Trophoblast cell (in vitro differentiated cells and primary cell): Measurements from ENCODE around the gene ZNF587.
"Not testable (repeated sequence)": the region's sequence is repeated elsewhere in the genome, so short reads cannot be mapped to it uniquely, and the experiment has no call there.

ENCODE experiments used
- DNase-seq, 2 donors: peaks; one replicate each; pipeline ENCODE4 v3.0.0-alpha.2; 2016
- H2AFZ ChIP-seq: 2 replicates; pipeline ENCODE4 v1.6.1; 2013; ENCODE audit warnings: low read length, moderate library complexity, mild to moderate bottlenecking; ENCODE audit not compliant: insufficient read depth, poor library complexity
- H2AK5ac ChIP-seq: 2 replicates; pipeline ENCODE4 v1.6.1; 2013; ENCODE audit warnings: mild to moderate bottlenecking, low read length
- H2BK120ac ChIP-seq: 2 replicates; pipeline ENCODE4 v1.6.1; 2013; ENCODE audit warnings: low read length, mild to moderate bottlenecking, moderate library complexity; ENCODE audit not compliant: insufficient read depth, poor library complexity
- H2BK12ac ChIP-seq: 2 replicates; pipeline ENCODE4 v1.6.1; 2013; ENCODE audit warnings: mild to moderate bottlenecking, low read length, moderate library complexity
- H2BK5ac ChIP-seq: 2 replicates; pipeline ENCODE4 v1.6.1; 2013; ENCODE audit warnings: low read length, low read depth, moderate library complexity, mild to moderate bottlenecking; ENCODE audit not compliant: poor library complexity
- H3K14ac ChIP-seq: 2 replicates; pipeline ENCODE4 v1.6.1; 2013; ENCODE audit warnings: mild to moderate bottlenecking, low read length
- H3K18ac ChIP-seq: 2 replicates; pipeline ENCODE4 v1.6.1; 2013; ENCODE audit warnings: mild to moderate bottlenecking, low read length
- H3K23ac ChIP-seq: 2 replicates; pipeline ENCODE4 v1.6.1; 2013; ENCODE audit warnings: low read length
- H3K27ac ChIP-seq: 2 replicates; pipeline ENCODE4 v1.5.1; 2013; ENCODE audit warnings: low read depth, mild to moderate bottlenecking, inconsistent platforms, low read length, moderate library complexity
- H3K27me3 ChIP-seq: 2 replicates; pipeline ENCODE4 v1.6.1; 2013; ENCODE audit warnings: inconsistent platforms, mild to moderate bottlenecking, low read length, moderate library complexity; ENCODE audit not compliant: insufficient read depth
- H3K36me3 ChIP-seq, 2 experiments: 1 replicate in 1 of 2; 2 replicates in 1 of 2; pipeline ENCODE4 v1.6.1; 2013; ENCODE audit warnings: low read length in 2 of 2, mild to moderate bottlenecking in 2 of 2, moderate library complexity in 1 of 2; ENCODE audit not compliant: insufficient read depth in 2 of 2, control insufficient read depth in 1 of 2
- H3K4ac ChIP-seq: 2 replicates; pipeline ENCODE4 v1.6.1; 2013; ENCODE audit warnings: low read depth, mild to moderate bottlenecking, low read length, moderate library complexity
- H3K4me1 ChIP-seq, 2 experiments: 1 replicate in 1 of 2; 2 replicates in 1 of 2; pipeline ENCODE4 v1.6.1; 2013; ENCODE audit warnings: low read length in 2 of 2, mild to moderate bottlenecking in 2 of 2, moderate library complexity in 1 of 2; ENCODE audit not compliant: insufficient read depth in 2 of 2, control insufficient read depth in 1 of 2
- H3K4me2 ChIP-seq: 2 replicates; pipeline ENCODE4 v1.6.1; 2013; ENCODE audit warnings: inconsistent platforms, mild to moderate bottlenecking, low read length, moderate library complexity
- H3K4me3 ChIP-seq: 2 replicates; pipeline ENCODE4 v1.5.1; 2013; ENCODE audit warnings: mild to moderate bottlenecking, low read depth, low read length, inconsistent platforms
- H3K79me1 ChIP-seq: one replicate; pipeline ENCODE4 v1.6.1; 2013; ENCODE audit warnings: low read length
- H3K79me2 ChIP-seq: 2 replicates; pipeline ENCODE4 v1.6.1; 2013; ENCODE audit warnings: low read length, mild to moderate bottlenecking; ENCODE audit not compliant: control insufficient read depth, insufficient read depth, poor library complexity
- H3K9ac ChIP-seq: 2 replicates; pipeline ENCODE4 v1.6.1; 2013; ENCODE audit warnings: mild to moderate bottlenecking, low read length
- H3K9me3 ChIP-seq: 2 replicates; pipeline ENCODE4 v1.6.1; 2013; ENCODE audit warnings: low read depth, mild to moderate bottlenecking, control low read depth, inconsistent platforms, low read length; ENCODE audit not compliant: insufficient read depth
- H4K12ac ChIP-seq: 2 replicates; pipeline ENCODE4 v1.6.1; 2013; ENCODE audit warnings: low read depth, mild to moderate bottlenecking, low read length, moderate library complexity
- H4K8ac ChIP-seq: 2 replicates; pipeline ENCODE4 v1.6.1; 2013; ENCODE audit warnings: low read depth, mild to moderate bottlenecking, low read length, moderate library complexity
- H4K91ac ChIP-seq: one replicate; pipeline ENCODE4 v1.6.1; 2013; ENCODE audit warnings: low read depth, mild to moderate bottlenecking, low read length, moderate library complexity
- WGBS: extraction: QIAGEN DNeasy Blood & Tissue Kit; methylation state at CpG from one replicate; pipeline ENCODE4 v1.1.7; 2013; ENCODE audit warnings: missing lambda C conversion rate; ENCODE audit not compliant: insufficient read length, insufficient coverage; ENCODE audit errors: extremely low coverage; 5-methylcytosine and 5-hydroxymethylcytosine counted together

Gene ZNF587

DNA sequence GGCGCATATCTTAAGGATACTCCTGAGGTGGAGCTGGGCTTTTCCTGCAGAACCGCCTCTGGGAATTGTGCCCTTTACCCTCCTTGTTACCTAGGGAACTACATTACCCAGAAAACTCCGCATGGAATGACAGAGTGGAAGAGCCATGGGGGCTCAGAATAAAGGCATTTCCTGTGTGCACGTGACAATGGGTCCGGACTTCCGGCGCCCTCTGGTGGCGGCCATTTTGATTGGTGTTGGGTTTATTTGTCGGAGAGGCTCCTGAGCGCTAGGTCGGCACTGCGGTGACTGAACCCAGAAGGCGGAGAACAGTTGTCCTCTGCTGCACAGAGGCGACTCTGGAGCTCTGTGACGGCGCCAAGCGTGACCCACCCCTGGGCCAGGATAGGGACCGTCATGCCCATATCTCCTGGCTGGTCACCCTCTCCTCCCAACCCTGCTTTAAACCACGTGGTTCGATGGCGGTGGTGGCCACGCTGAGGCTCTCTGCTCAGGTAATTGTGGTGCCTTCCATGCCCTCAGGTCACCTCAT, 19.5 kb upstream of the ZNF587 start, which contains the start of gene ZNF587B:
ZNF587B (plus strand) TSS at position 229 of the 532 bp plus-strand sequence; CDS start at position 459, 230 bp downstream.
- H4K8ac ChIP-seq, result peak within 1 kb of the TSS; percentile 96
- H2BK120ac ChIP-seq, result peak within 1 kb of the TSS; percentile 52
- H2AK5ac ChIP-seq, result peak within 1 kb of the TSS; percentile 42
- H3K36me3 ChIP-seq, result peaks cover 8 to 9% of the 10 kb centered on the region in 2 experiments
- peaks cover 12% of the 10 kb centered on the region in 2 experiments for H3K4me1 ChIP-seq
- H3K18ac ChIP-seq, result peak within 1 kb of the TSS; percentile 75
- H3K79me1 ChIP-seq, result peaks cover 8% of the 10 kb centered on the region
- H3K9me3 ChIP-seq, result no peaks in the 10 kb centered on the region
- peak within 1 kb of the TSS; percentile 93 for H4K12ac ChIP-seq
- DNase-seq, result peak; percentile 98 to 99
- H3K4me3 ChIP-seq, result peak within 1 kb of the TSS; percentile 81
- peak within 1 kb of the TSS; percentile 75 for H4K91ac ChIP-seq
- peak within 1 kb of the TSS; percentile 74 for H2BK5ac ChIP-seq
- H3K4me2 ChIP-seq, result peak within 1 kb of the TSS; percentile 99
- no CpG with 5 or more reads among the region's 22 CpGs for WGBS
- peak within 1 kb of the TSS; percentile 94 for H3K14ac ChIP-seq
- peak within 1 kb of the TSS; percentile 95 for H2AFZ ChIP-seq
- H3K23ac ChIP-seq, result no peak within 1 kb of the TSS
- peak within 1 kb of the TSS; percentile 57 for H3K4ac ChIP-seq
- H3K9ac ChIP-seq, result peak within 1 kb of the TSS; percentile 75
- H2BK12ac ChIP-seq, result no peak within 1 kb of the TSS
- H3K27ac ChIP-seq, result peak within 1 kb of the TSS; percentile 90
- peaks cover 14% of the 10 kb centered on the region for H3K79me2 ChIP-seq
- H3K27me3 ChIP-seq, result no peaks in the 10 kb centered on the region

DNA sequence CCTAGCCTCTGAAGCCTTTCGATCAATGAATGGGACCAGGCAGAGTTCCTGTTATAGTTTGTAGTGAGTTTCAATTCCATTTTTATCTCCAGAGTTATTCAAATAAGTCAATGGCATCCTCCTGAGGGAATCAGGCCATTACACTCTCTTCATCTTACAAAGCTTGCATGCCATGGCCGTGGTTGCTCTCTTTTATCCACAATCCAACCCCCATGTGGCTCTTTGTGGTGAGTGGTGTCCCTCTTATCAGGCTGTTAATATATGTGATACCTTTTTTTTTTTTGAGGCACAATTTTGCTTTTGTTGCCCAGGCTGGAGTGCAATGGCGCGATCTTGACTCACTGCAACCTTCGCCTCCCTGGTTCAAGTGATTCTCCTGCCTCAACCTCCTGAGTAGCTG, 12.7 kb upstream of the ZNF587 start:
- not testable (repeated sequence) for H3K18ac ChIP-seq, H3K9me3 ChIP-seq, H3K79me2 ChIP-seq, H2AK5ac ChIP-seq, H2BK12ac ChIP-seq, H3K4me2 ChIP-seq, H3K23ac ChIP-seq, H4K12ac ChIP-seq, H2BK120ac ChIP-seq, H3K9ac ChIP-seq, H3K79me1 ChIP-seq, H2AFZ ChIP-seq, H3K27me3 ChIP-seq, H4K91ac ChIP-seq, DNase-seq, H3K14ac ChIP-seq, H2BK5ac ChIP-seq, H3K27ac ChIP-seq, H3K4me3 ChIP-seq, H4K8ac ChIP-seq, H3K4me1 ChIP-seq
- Histone ChIP-seq H3K4ac (peak overlapping the region; percentile 33), H3K36me3 (peaks cover 9 to 20% of the 10 kb centered on the region in 2 experiments)
- no CpG with 5 or more reads among the region's 5 CpGs for WGBS

DNA sequence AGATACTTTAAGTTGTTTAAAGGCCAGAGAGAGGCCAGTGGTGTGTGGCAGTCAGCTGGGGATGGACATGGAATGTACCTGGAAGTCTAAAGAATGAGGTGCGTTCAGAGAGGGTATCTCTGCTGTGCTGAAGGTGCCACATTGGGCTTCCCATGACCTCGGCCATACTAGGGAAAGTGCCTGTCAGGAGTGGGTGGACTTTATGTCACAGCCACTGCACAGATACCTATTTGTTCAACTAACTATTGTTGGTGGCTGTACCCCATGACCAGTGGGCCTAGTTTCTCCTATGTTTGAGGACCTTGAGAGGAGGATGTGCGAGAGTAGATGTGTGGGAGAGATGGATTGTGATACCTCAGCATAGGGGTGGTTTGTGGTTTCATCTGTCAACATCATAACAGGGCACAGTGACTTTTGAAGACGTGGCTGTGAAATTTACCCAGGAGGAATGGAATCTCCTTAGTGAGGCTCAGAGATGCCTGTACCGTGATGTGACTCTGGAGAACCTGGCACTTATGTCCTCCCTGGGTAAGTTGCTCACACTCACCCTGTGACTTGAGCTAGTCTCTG, 11.0 kb upstream of the ZNF587 start:
- H4K12ac ChIP-seq, H3K79me2 ChIP-seq, DNase-seq, H3K27ac ChIP-seq, H3K4me1 ChIP-seq, H4K91ac ChIP-seq, H3K4me2 ChIP-seq, H2AK5ac ChIP-seq, H3K79me1 ChIP-seq, H3K27me3 ChIP-seq, H2AFZ ChIP-seq, H3K9ac ChIP-seq, H2BK120ac ChIP-seq, H3K4me3 ChIP-seq, H3K18ac ChIP-seq, H4K8ac ChIP-seq, H3K23ac ChIP-seq, H3K9me3 ChIP-seq, H2BK5ac ChIP-seq, H2BK12ac ChIP-seq, H3K14ac ChIP-seq: not testable (repeated sequence)
- no CpG with 5 or more reads among the region's 5 CpGs for WGBS
- Histone ChIP-seq H3K36me3 (peaks cover 11 to 31% of the 10 kb centered on the region in 2 experiments), H3K4ac (peak overlapping the region; percentile 47)

DNA sequence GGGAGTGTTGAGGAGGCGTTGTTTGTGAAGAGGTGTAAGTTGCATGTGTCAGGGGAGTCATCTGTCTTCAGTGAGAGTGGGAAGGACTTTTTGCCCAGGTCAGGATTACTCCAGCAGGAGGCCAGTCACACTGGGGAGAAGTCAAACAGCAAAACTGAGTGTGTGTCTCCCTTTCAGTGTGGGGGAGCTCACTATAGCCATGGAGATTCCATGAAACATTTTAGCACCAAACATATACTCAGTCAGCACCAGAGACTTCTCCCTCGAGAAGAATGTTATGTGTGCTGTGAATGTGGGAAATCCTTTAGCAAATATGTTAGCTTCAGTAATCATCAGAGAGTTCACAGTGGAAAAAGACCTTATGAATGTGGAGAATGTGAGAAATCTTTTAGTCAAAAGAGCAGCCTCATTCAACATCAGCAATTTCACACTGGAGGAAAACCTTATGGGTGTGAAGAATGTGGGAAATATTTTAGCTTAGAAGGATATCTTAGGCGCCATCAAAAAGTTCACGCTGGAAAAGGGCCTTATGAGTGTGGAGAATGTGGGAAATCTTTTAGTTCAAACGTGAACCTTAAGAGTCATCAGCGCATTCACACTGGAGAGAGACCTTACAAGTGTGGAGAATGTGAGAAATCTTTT, 8.4 kb upstream of the ZNF587 start:
- no peaks in the 10 kb centered on the region for H3K9me3 ChIP-seq
- no peak overlapping the region for H4K91ac ChIP-seq
- no peak overlapping the region for H3K18ac ChIP-seq
- H3K9ac ChIP-seq, result no peak overlapping the region
- H2AFZ ChIP-seq, result no peak overlapping the region
- no peaks in the 10 kb centered on the region for H3K4me1 ChIP-seq
- H3K23ac ChIP-seq, result no peak overlapping the region
- H4K8ac ChIP-seq, result no peak overlapping the region
- H4K12ac ChIP-seq, result no peak overlapping the region
- no peaks in the 10 kb centered on the region for H3K27me3 ChIP-seq
- H3K79me1 ChIP-seq, result no peaks in the 10 kb centered on the region
- H3K79me2 ChIP-seq, result no peaks in the 10 kb centered on the region
- H3K4ac ChIP-seq, result no peak overlapping the region
- WGBS, result no CpG with 5 or more reads among the region's 6 CpGs
- no peak overlapping the region for H2BK5ac ChIP-seq
- H2AK5ac ChIP-seq, result no peak overlapping the region
- H3K36me3 ChIP-seq, result peaks cover 20 to 41% of the 10 kb centered on the region in 2 experiments
- peak; percentile 75 to 93 for DNase-seq
- H3K4me3 ChIP-seq, result no peak overlapping the region
- no peak overlapping the region for H3K27ac ChIP-seq
- H2BK12ac ChIP-seq, result no peak overlapping the region
- H2BK120ac ChIP-seq, result no peak overlapping the region
- H3K14ac ChIP-seq, result no peak overlapping the region
- H3K4me2 ChIP-seq, result no peak overlapping the region
